ENCODE results near the gene GCLC. TPM values are rescaled to one million over a fixed set of nuclear protein-coding genes. Genes with fewer than 3 reads are reported as not detected.
A peak's percentile ranks its signal among the peaks of the same experiment; 100 is the strongest.

Gene GCLC
- total RNA-seq, 1 experiment from 2014 or later = 108 TPM

DNA sequence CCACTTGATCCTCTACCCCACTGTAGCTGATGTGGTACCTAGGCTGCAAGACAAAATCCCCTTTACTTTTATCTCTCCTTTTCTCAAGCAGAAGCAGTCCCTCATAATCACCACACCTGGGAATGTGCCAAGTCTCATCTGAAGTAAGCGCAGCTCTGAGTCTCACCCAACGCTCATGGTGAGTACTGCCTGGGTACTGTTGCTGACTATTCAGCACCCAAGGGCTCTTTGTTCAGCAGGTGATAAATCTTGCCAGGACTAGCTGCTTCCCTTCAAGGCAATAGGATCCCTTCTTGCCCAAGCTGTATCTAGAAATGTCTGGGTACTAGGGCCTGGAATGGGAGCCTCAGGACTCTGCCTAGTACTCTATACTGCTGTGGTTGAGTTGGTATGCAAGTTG, 70.9 kb downstream of the GCLC start:
- BruUV-seq (replicated peaks) = no TSS peak

DNA sequence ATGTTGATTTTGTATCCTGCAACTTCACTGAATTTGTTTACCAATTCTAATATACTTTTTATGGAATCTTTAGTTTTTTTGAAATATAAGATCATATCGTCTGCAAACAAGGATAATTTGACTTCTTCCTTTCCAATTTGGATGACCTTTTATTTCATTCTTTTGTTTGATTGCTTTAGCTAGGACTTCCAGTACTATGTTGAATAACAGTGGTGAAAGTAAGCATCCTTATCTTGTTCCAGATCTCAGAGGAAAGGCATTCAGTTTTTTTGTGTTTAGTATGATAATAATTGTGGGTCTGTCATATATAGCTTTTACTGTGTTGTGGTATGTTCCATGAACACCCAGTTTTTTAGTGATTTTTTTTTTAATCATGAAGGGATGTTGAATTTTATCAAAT, 75.7 kb downstream of the GCLC start:
- Mint-ChIP-seq H3K27ac (ENCODE audit: low read depth, unreplicated experiment) (peak overlapping the region; percentile 46), H3K4me3 (ENCODE audit: unreplicated experiment) (no peak overlapping the region), H3K9me3 (ENCODE audit: unreplicated experiment) (no peaks in the 10 kb centered on the region), H3K4me1 (ENCODE audit: insufficient read depth, unreplicated experiment) (peaks cover 56% of the 10 kb centered on the region), H3K36me3 (ENCODE audit: insufficient read depth, unreplicated experiment) (no peaks in the 10 kb centered on the region), H3K27me3 (ENCODE audit: insufficient read depth, unreplicated experiment) (no peaks in the 10 kb centered on the region)
- no peak for DNase-seq (ENCODE audit: unreplicated experiment)
- intact Hi-C loops (cut with micrococcal nuclease) = no loop called here
- ChIA-PET POLR2A (interaction anchor here (0.6 to 0.7 kb wide), 3 partner anchors 30 to 151 kb away, joined by 3 to 4 read pairs (median 3); no protein-coding TSS in a partner anchor), CTCF (interaction anchor here (0.6 to 4.8 kb wide), 4 partner anchors 15 to 297 kb away, joined by 3 to 25 read pairs (median 4); no protein-coding TSS in a partner anchor)
- TF ChIP-seq, protein P1, sequence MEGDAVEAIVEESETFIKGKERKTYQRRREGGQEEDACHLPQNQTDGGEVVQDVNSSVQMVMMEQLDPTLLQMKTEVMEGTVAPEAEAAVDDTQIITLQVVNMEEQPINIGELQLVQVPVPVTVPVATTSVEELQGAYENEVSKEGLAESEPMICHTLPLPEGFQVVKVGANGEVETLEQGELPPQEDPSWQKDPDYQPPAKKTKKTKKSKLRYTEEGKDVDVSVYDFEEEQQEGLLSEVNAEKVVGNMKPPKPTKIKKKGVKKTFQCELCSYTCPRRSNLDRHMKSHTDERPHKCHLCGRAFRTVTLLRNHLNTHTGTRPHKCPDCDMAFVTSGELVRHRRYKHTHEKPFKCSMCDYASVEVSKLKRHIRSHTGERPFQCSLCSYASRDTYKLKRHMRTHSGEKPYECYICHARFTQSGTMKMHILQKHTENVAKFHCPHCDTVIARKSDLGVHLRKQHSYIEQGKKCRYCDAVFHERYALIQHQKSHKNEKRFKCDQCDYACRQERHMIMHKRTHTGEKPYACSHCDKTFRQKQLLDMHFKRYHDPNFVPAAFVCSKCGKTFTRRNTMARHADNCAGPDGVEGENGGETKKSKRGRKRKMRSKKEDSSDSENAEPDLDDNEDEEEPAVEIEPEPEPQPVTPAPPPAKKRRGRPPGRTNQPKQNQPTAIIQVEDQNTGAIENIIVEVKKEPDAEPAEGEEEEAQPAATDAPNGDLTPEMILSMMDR (IDR thresholded peaks at IDR 0.05; ENCODE audit: unreplicated experiment) = no peak
- BruUV-seq (replicated peaks) = no TSS peak

More for the DNA sequence above, 70.9 kb downstream of the GCLC start:
- Mint-ChIP-seq H3K9me3 (ENCODE audit: unreplicated experiment) (no peaks in the 10 kb centered on the region), H3K27ac (ENCODE audit: low read depth, unreplicated experiment) (no peak overlapping the region), H3K4me1 (ENCODE audit: insufficient read depth, unreplicated experiment) (peaks cover 14% of the 10 kb centered on the region), H3K27me3 (ENCODE audit: insufficient read depth, unreplicated experiment) (no peaks in the 10 kb centered on the region), H3K36me3 (ENCODE audit: insufficient read depth, unreplicated experiment) (no peaks in the 10 kb centered on the region), H3K4me3 (ENCODE audit: unreplicated experiment) (no peak overlapping the region)
- TF ChIP-seq, protein P1 (IDR thresholded peaks at IDR 0.05; ENCODE audit: unreplicated experiment) = no peak
- intact Hi-C loops (cut with micrococcal nuclease) = no loop called here
- DNase-seq (ENCODE audit: unreplicated experiment) = no peak
- POLR2A ChIA-PET = interaction anchor here (1.0 kb wide), 1 partner anchor 9 kb away, joined by 4 read pairs; no protein-coding TSS in a partner anchor
- CTCF ChIA-PET = interaction anchor here (0.7 to 1.3 kb wide), 2 partner anchors 9 to 10 kb away, joined by 3 to 5 read pairs; no protein-coding TSS in a partner anchor

GRCh38 chr6:53466257-53466656, 78.6 kb downstream of the GCLC start:
- POLR2A ChIA-PET = interaction anchor here (0.6 to 3.4 kb wide), 23 partner anchors 9 to 1907 kb away, joined by 3 to 24 read pairs (median 6); partner anchors contain the start of gene ELOVL5
- intact Hi-C loops (cut with micrococcal nuclease) = no loop called here
- BruUV-seq (replicated peaks) = no TSS peak
- Mint-ChIP-seq H3K27ac (ENCODE audit: low read depth, unreplicated experiment) (peak overlapping the region; percentile 99), H3K9me3 (ENCODE audit: unreplicated experiment) (no peaks in the 10 kb centered on the region), H3K4me3 (ENCODE audit: unreplicated experiment) (peak overlapping the region; percentile 6), H3K36me3 (ENCODE audit: insufficient read depth, unreplicated experiment) (no peaks in the 10 kb centered on the region), H3K27me3 (ENCODE audit: insufficient read depth, unreplicated experiment) (no peaks in the 10 kb centered on the region), H3K4me1 (ENCODE audit: insufficient read depth, unreplicated experiment) (peaks cover 69% of the 10 kb centered on the region)
- CTCF ChIA-PET = interaction anchor here (0.6 to 1.8 kb wide), 12 partner anchors 9 to 293 kb away, joined by 3 to 9 read pairs (median 4); no protein-coding TSS in a partner anchor
- peak; percentile 72 for DNase-seq (ENCODE audit: unreplicated experiment)
- TF ChIP-seq, protein P1 (IDR thresholded peaks at IDR 0.05; ENCODE audit: unreplicated experiment) = no peak

DNA sequence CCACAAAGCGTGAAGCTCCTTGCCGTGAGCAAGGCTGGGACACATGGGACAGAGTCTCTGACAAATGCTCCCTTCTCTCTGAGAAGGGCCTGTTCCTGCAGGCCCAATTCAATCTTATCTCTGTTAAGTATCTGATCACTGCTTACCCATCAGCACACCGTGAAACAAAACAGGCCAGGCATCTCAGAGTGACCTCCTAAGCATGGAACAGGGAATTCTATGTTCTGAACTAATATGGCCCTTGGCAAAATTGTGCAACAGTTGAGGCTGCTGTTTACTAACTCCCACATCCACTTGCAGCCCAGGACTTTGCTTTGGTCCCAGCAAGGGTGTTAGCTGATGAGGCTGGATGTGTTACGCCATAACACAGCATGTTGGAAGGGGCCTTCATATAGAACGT, 79.2 kb downstream of the GCLC start:
- H3K36me3 Mint-ChIP-seq (ENCODE audit: insufficient read depth, unreplicated experiment) = no peaks in the 10 kb centered on the region
- CTCF ChIA-PET = interaction anchor here (0.5 to 1.8 kb wide), 5 partner anchors 8 to 1769 kb away, joined by 3 to 5 read pairs (median 4); no protein-coding TSS in a partner anchor
- H3K9me3 Mint-ChIP-seq (ENCODE audit: unreplicated experiment) = no peaks in the 10 kb centered on the region
- peaks cover 74% of the 10 kb centered on the region for H3K4me1 Mint-ChIP-seq (ENCODE audit: insufficient read depth, unreplicated experiment)
- DNase-seq (ENCODE audit: unreplicated experiment) = peak; percentile 96
- H3K27ac Mint-ChIP-seq (ENCODE audit: low read depth, unreplicated experiment) = peak overlapping the region; percentile 99
- TF ChIP-seq, protein P1 (IDR thresholded peaks at IDR 0.05; ENCODE audit: unreplicated experiment) = no peak
- peak overlapping the region; percentile 6 for H3K4me3 Mint-ChIP-seq (ENCODE audit: unreplicated experiment)
- BruUV-seq (replicated peaks) = no TSS peak
- no peaks in the 10 kb centered on the region for H3K27me3 Mint-ChIP-seq (ENCODE audit: insufficient read depth, unreplicated experiment)
- intact Hi-C loops (cut with micrococcal nuclease) = no loop called here
- POLR2A ChIA-PET = interaction anchor here (0.6 to 3.4 kb wide), 37 partner anchors 8 to 1908 kb away, joined by 3 to 24 read pairs (median 5); partner anchors contain the start of gene ELOVL5

All from MCF 10A (cell line).